KMS-11 (cell line): ENCODE data around the gene WFIKKN1.
A peak's percentile ranks its signal among the peaks of the same experiment; 100 is the strongest.

Source experiments
- H2AFZ ChIP-seq: fragments of 200-600 bp; sonication (generic); 2 replicates; pipeline ENCODE4 v1.6.1; 2016; ENCODE audit warnings: antibody characterized with exemption, mixed run types, low read depth
- H3K27ac ChIP-seq: fragments of 200-600 bp; sonication (generic); 2 replicates; pipeline ENCODE4 v1.6.1; 2016; ENCODE audit warnings: mild to moderate bottlenecking, mixed run types
- H3K27me3 ChIP-seq: fragments of 200-600 bp; sonication (generic); 2 replicates; pipeline ENCODE4 v1.6.1; 2017; ENCODE audit warnings: mild to moderate bottlenecking, low read depth, mixed run types, moderate library complexity; ENCODE audit not compliant: insufficient read depth
- H3K36me3 ChIP-seq: fragments of 200-600 bp; sonication (generic); 2 replicates; pipeline ENCODE4 v1.6.1; 2017; ENCODE audit warnings: mild to moderate bottlenecking, mixed run types; ENCODE audit not compliant: insufficient read depth
- H3K4me1 ChIP-seq: fragments of 200-600 bp; sonication (generic); 2 replicates; pipeline ENCODE4 v1.6.1; 2016; ENCODE audit warnings: mild to moderate bottlenecking, low read depth, mixed run types; ENCODE audit not compliant: poor library complexity, severe bottlenecking
- H3K4me2 ChIP-seq: fragments of 200-600 bp; sonication (generic); 2 replicates; pipeline ENCODE4 v1.7.0; 2016; ENCODE audit warnings: mild to moderate bottlenecking, mixed run types
- H3K4me3 ChIP-seq: fragments of 200-600 bp; sonication (generic); IDR thresholded peaks from 2 replicates; pipeline ENCODE4 v1.6.1; 2017; ENCODE audit warnings: low read depth, low read length, mixed read lengths; ENCODE audit not compliant: insufficient read depth
- H3K79me2 ChIP-seq: fragments of 200-600 bp; sonication (generic); 2 replicates; pipeline ENCODE4 v1.6.1; 2016; ENCODE audit warnings: low read depth, mixed run types; ENCODE audit not compliant: insufficient read depth
- H3K9ac ChIP-seq: fragments of 200-600 bp; sonication (generic); 2 replicates; pipeline ENCODE4 v1.6.1; 2016; ENCODE audit warnings: mild to moderate bottlenecking, mixed run types
- H4K20me1 ChIP-seq: fragments of 200-600 bp; sonication (generic); 2 replicates; pipeline ENCODE4 v1.6.1; 2016; ENCODE audit warnings: mild to moderate bottlenecking, mixed run types; ENCODE audit not compliant: insufficient read depth
- TF ChIP-seq, protein P1 (sequence below): fragments of 200-600 bp; sonication (generic); conservative IDR thresholded peaks from 2 replicates; pipeline ENCODE4 v1.6.1; 2017; ENCODE audit warnings: low read depth, mild to moderate bottlenecking, antibody characterized with exemption, low read length, moderate library complexity, mixed read lengths

WFIKKN1 gene

DNA sequence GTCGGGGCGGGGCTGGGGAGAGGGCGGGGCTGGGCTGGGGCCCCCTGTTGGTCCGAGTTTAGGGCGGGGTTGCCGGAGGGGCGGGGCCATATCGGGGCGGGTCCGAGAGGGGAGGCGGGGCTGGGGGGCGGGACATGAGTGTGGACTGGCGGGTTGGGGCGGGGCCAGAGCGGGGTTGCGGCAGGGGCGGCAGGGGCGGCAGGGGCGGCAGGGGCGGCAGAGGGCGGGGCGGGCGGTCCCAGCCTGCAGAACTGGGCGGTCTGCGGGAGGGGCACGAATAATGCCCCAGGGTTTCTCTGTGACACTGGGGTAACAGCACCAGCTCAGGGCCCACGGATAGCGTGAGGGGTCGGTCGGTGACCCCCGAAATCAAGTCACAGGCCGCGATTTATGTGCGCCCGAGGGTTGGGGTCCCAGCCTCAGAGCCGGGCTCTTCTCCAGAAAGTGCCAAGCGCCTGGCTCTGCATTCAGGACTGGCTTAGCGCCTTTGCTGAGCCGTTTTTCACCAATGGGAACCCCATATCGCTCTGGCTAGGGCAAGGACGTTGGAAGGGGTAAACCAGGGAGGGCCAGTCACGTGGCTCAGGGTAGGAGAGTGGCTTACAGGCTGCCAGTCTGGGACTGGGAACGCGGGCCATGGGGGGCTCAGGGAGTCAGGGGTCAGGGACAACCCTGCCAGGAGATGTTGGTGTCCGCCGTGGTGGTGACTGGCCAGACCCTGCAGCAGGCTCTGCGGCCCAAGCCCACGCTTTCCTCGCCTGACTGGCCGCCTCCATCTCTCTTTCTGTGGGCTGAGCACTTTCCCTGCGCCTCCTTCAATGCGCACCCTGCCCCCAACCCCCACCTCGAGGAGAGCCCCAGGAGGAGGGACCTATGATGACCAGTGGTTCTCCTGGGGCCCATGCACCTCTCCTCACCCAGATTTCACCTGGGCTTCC lies 6.6 kb downstream of the WFIKKN1 start:
- Histone ChIP-seq H3K4me2 (peak overlapping the region; percentile 80), H3K27me3 (no peaks in the 10 kb centered on the region), H3K79me2 (peaks cover 13% of the 10 kb centered on the region; the same call in 1 of the 2 replicates), H3K36me3 (no peaks in the 10 kb centered on the region; the same call in 1 of the 2 replicates), H3K4me1 (peaks cover 9% of the 10 kb centered on the region), H3K27ac (peak overlapping the region; percentile 77), H3K9ac (peak overlapping the region; percentile 81; the same call in 1 of the 2 replicates), H3K4me3 (no peak overlapping the region), H4K20me1 (no peaks in the 10 kb centered on the region), H2AFZ (peak overlapping the region; percentile 90; the same call in 1 of the 2 replicates)
- TF ChIP-seq, protein P1, sequence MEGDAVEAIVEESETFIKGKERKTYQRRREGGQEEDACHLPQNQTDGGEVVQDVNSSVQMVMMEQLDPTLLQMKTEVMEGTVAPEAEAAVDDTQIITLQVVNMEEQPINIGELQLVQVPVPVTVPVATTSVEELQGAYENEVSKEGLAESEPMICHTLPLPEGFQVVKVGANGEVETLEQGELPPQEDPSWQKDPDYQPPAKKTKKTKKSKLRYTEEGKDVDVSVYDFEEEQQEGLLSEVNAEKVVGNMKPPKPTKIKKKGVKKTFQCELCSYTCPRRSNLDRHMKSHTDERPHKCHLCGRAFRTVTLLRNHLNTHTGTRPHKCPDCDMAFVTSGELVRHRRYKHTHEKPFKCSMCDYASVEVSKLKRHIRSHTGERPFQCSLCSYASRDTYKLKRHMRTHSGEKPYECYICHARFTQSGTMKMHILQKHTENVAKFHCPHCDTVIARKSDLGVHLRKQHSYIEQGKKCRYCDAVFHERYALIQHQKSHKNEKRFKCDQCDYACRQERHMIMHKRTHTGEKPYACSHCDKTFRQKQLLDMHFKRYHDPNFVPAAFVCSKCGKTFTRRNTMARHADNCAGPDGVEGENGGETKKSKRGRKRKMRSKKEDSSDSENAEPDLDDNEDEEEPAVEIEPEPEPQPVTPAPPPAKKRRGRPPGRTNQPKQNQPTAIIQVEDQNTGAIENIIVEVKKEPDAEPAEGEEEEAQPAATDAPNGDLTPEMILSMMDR: no peak

DNA sequence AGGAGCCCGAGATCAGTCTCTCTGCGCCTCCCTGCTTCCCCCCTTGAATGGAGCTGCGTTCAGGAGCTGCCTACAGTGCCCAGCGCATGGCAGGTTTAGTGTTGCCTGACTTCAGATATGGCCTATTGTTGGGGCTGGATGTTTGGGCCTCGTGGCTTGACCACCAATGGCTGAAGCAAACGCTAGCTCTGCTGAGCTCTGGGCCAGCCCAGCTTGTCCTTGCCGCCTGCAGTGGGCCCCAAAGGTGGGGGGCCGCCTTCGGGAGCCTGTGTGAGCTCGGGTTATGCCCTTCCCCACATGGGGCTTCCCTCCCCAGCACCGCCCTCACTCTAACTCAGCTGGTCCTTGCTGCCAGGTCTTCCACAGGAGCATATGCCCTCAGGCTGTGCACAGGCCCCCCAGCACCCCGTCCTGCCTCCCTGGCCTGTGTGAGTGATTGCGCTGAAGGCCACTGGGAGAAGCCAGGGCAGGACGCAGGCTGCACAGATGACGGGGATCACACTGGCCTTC lies 7.3 kb downstream of the WFIKKN1 start:
- no peak overlapping the region for H3K4me3 ChIP-seq
- no peak overlapping the region for H3K27ac ChIP-seq
- TF ChIP-seq, protein P1: no peak
- H4K20me1 ChIP-seq: no peaks in the 10 kb centered on the region
- no peak overlapping the region for H2AFZ ChIP-seq
- peaks cover 21% of the 10 kb centered on the region for H3K79me2 ChIP-seq
- H3K27me3 ChIP-seq: no peaks in the 10 kb centered on the region
- no peak overlapping the region for H3K4me2 ChIP-seq
- H3K4me1 ChIP-seq: peaks cover 14% of the 10 kb centered on the region
- H3K9ac ChIP-seq: no peak overlapping the region
- H3K36me3 ChIP-seq: no peaks in the 10 kb centered on the region; the same call in 1 of the 2 replicates

DNA sequence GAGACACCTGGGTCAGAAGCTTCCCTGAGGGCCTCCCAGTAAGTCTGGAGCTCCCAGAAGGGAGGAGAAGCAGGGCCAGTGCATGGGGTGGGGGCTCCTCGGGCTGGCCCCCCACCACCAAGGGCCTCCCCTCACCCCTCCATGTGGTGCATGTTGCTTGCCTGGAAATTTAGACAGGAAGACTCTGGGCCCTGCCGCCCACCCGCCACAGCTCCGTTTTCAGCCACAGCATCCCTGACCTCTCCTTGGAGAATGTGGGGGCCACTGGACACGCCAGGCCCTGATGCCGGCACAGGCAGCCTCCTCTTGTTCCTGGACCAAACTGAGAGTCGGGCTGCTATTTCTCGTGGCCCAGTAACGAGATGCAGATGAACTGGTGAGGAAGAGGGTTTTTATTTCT lies 8.1 kb downstream of the WFIKKN1 start:
- H3K4me2 ChIP-seq: no peak overlapping the region
- H3K36me3 ChIP-seq: no peaks in the 10 kb centered on the region; the same call in 1 of the 2 replicates
- no peak overlapping the region for H3K27ac ChIP-seq
- TF ChIP-seq, protein P1: no peak
- no peak overlapping the region for H2AFZ ChIP-seq
- H3K4me1 ChIP-seq: peaks cover 21% of the 10 kb centered on the region
- H3K4me3 ChIP-seq: no peak overlapping the region
- no peaks in the 10 kb centered on the region for H4K20me1 ChIP-seq
- peaks cover 23% of the 10 kb centered on the region for H3K79me2 ChIP-seq
- no peak overlapping the region for H3K9ac ChIP-seq
- H3K27me3 ChIP-seq: no peaks in the 10 kb centered on the region

DNA sequence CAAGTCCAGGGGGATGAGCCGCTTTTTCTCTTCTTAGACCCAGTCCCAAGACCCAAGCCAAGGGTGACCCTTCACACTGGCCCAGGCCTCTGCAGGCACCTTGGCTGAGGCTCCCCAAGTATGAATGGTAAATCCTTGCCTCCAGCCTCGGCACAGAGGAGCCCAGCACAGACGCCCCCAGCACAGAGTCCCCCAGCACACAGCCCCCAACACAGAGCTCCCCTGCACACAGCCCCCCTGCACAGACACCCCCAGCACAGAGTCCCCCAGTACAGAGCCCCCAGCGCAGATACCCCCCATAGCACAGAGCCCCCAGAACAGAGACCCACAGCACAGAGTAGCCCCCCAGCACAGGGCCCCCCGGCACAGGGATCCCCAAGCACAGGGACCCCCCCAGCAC lies 9.8 kb downstream of the WFIKKN1 start:
- Histone ChIP-seq H3K4me1 (peaks cover 18% of the 10 kb centered on the region), H3K9ac (peak overlapping the region; percentile 85; the same call in 1 of the 2 replicates), H3K27ac (no peak overlapping the region)

More for the DNA sequence above, 9.8 kb downstream of the WFIKKN1 start:
- H2AFZ ChIP-seq: no peak overlapping the region
- no peaks in the 10 kb centered on the region for H3K27me3 ChIP-seq
- H3K4me2 ChIP-seq: peak overlapping the region; percentile 96; the same call in 1 of the 2 replicates
- no peaks in the 10 kb centered on the region for H3K36me3 ChIP-seq
- no peaks in the 10 kb centered on the region for H4K20me1 ChIP-seq
- TF ChIP-seq, protein P1: no peak
- H3K4me3 ChIP-seq: no peak overlapping the region
- H3K79me2 ChIP-seq: peaks cover 23% of the 10 kb centered on the region
